Activated CD4-positive, alpha-beta T cell treated with anti-CD3 and anti-CD28 coated beads, Interleukin-2, amount 50 U/mL, for 1 hour (primary cell): ENCODE results near the gene LMBR1L.

Experiments used
- DNase-seq: peaks from one replicate; pipeline ENCODE4 v3.0.0-alpha.2; 2020

LMBR1L gene

GRCh38 chr12:49109641-49110463 lies 795 bp downstream of the LMBR1L start:
- no peak for DNase-seq

- DNase-seq: no peak
Observed at GRCh38 chr12:49108958-49109404, 1.7 kb downstream of the LMBR1L start.

- DNase-seq: no peak
Observed at GRCh38 chr12:49105504-49106084, 5.1 kb downstream of the LMBR1L start.

- no peak for DNase-seq
Observed at GRCh38 chr12:49104822-49105221, 5.8 kb downstream of the LMBR1L start.

- no peak for DNase-seq
Observed at GRCh38 chr12:49100380-49100779, 10.3 kb downstream of the LMBR1L start.

- DNase-seq: no peak
Observed at GRCh38 chr12:49098703-49099102, 11.9 kb downstream of the LMBR1L start.

- peak; percentile 62 for DNase-seq
Observed at GRCh38 chr12:49098035-49098451, 12.6 kb downstream of the LMBR1L start.

GRCh38 chr12:49097381-49097780 lies 13.3 kb downstream of the LMBR1L start:
- no peak for DNase-seq

- no peak for DNase-seq
Observed at GRCh38 chr12:49094975-49095365, 15.7 kb downstream of the LMBR1L start.

- no peak for DNase-seq
Observed at GRCh38 chr12:49094160-49094974, 16.3 kb downstream of the LMBR1L start, which contains the start of gene DHH. Gene DHH, minus strand, starts transcription at chr12:49094801. Its CDS starts 289 bp downstream, at chr12:49094512.

GRCh38 chr12:49093792-49094159 lies 16.9 kb downstream of the LMBR1L start:
- DNase-seq: no peak

GRCh38 chr12:49092816-49093406 lies 17.7 kb downstream of the LMBR1L start:
- no peak for DNase-seq

- DNase-seq: peak; percentile 55
Observed at GRCh38 chr12:49092086-49092815, 18.4 kb downstream of the LMBR1L start.

- no peak for DNase-seq
Observed at GRCh38 chr12:49091836-49092085, 18.9 kb downstream of the LMBR1L start.

- DNase-seq: no peak
Observed at GRCh38 chr12:49091056-49091835, 19.4 kb downstream of the LMBR1L start.

GRCh38 chr12:49089821-49090773 lies 20.6 kb downstream of the LMBR1L start:
- DNase-seq: no peak

GRCh38 chr12:49088932-49089330 lies 21.7 kb downstream of the LMBR1L start:
- DNase-seq: no peak

GRCh38 chr12:49088150-49088931 lies 22.3 kb downstream of the LMBR1L start:
- DNase-seq: peak; percentile 60

GRCh38 chr12:49086116-49086515 lies 24.5 kb downstream of the LMBR1L start:
- no peak for DNase-seq

- DNase-seq: no peak
Observed at GRCh38 chr12:49084438-49084837, 26.2 kb downstream of the LMBR1L start.
